Skeletal muscle tissue (tissue), 4 donors: ENCODE data around the gene MAP3K13. TPM values are rescaled to one million over a fixed set of nuclear protein-coding genes. Genes with fewer than 3 reads are reported as not detected.
"Not testable (repeated sequence)": the region's sequence is repeated elsewhere in the genome, so short reads cannot be mapped to it uniquely, and the experiment has no call there.

Experiments used
- H3K27ac ChIP-seq: one replicate; pipeline ENCODE4 v1.7.0; 2013; ENCODE audit warnings: mild to moderate bottlenecking, low read depth, low read length, inconsistent platforms
- H3K27me3 ChIP-seq, 3 donors: one replicate each; pipeline ENCODE4 v1.7.0; 2013; ENCODE audit warnings: low read length in 3 of 3; ENCODE audit not compliant: control insufficient read depth in 3 of 3, insufficient read depth in 3 of 3
- H3K36me3 ChIP-seq, 3 donors: one replicate each; pipeline ENCODE4 v1.7.0; 2013; ENCODE audit warnings: low read length in 3 of 3; ENCODE audit not compliant: control insufficient read depth in 3 of 3, insufficient read depth in 3 of 3
- H3K4me1 ChIP-seq, 3 donors: one replicate each; pipeline ENCODE4 v1.7.0; 2013; ENCODE audit warnings: low read length in 3 of 3, mild to moderate bottlenecking in 3 of 3; ENCODE audit not compliant: control insufficient read depth in 3 of 3, insufficient read depth in 3 of 3
- H3K4me3 ChIP-seq, 3 donors: one replicate each; pipeline ENCODE4 v1.7.0; 2013; ENCODE audit warnings: low read length in 3 of 3
- H3K9ac ChIP-seq, 3 donors: one replicate each; pipeline ENCODE4 v1.7.0; 2013; ENCODE audit warnings: low read length in 3 of 3, mild to moderate bottlenecking in 3 of 3, moderate library complexity in 2 of 3, low read depth in 1 of 3
- H3K9me3 ChIP-seq, 3 donors: one replicate each; pipeline ENCODE4 v1.7.0; 2013; ENCODE audit warnings: low read length in 3 of 3; ENCODE audit not compliant: control insufficient read depth in 3 of 3
- total RNA-seq: library from RNA; depleted of rRNA; stranded (reverse); fragments of >200 nt; gene quantifications from one replicate; pipeline ENCODE4 v1.2.3, GENCODE V29; 2014
- donor health status: Osteomylitis.

The MAP3K13 gene
- total RNA-seq, 1 donor from 2014 or later, result 9.9 TPM

- Histone ChIP-seq H3K27ac (peak overlapping the region; percentile 75), H3K9me3 (no peaks in the 10 kb centered on the region), H3K9ac (peak overlapping the region; percentile 82 to 84 (median 83)), H3K4me3 (peak overlapping the region; percentile 76 to 93 (median 86)), H3K36me3 (no peaks in the 10 kb centered on the region), H3K27me3 (no peaks in the 10 kb centered on the region), H3K4me1 (peaks cover 0 to 11% (median 10%) of the 10 kb centered on the region in 3 donors)
These were observed 797 bp downstream of the MAP3K13 start for GRCh38 chr3:185363662-185364203.

DNA sequence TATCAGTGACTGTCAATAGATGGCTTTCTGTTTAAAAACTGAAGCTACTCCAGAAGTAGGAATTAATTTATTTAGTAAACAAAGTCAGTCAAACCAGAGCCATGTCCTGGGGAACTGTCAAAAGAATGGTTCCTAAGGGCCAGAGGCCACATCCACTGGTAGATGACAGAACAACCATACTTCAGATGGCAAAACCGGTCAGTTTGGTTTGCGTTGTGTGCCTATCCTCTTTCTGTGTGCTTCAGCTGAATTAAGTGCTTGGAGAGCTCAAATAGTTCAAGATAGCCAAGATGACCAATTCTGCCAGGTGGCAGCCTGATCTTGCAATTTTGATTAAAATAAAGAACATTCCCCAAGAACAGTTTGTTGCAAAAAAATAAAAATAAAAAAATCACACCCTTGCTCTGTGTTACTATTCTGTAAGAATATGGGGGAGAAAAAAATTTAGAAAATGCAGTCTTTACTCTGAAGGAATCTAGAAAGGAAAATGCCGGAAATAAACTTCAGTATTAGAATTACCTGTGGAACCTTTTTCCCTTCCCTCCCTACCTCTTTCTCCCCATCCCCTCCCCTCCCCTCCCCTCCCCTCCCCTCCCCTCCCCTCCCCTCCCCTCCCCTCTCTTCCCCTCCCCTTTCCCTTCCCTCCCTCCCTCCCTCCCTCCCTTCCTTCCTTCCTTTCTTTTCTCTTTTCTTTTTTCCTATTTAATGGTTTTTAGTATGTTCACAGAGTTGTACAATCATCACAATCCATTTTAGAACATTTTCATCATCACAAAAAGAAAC, 2.5 kb downstream of the MAP3K13 start:
- Histone ChIP-seq H3K9me3 (no peaks in the 10 kb centered on the region), H3K4me1 (peaks cover 0 to 11% (median 10%) of the 10 kb centered on the region in 3 donors), H3K4me3 (no peak overlapping the region), H3K27ac (no peak overlapping the region), H3K36me3 (no peaks in the 10 kb centered on the region), H3K27me3 (no peaks in the 10 kb centered on the region), H3K9ac (no peak overlapping the region)

- no peak overlapping the region for H3K27ac ChIP-seq
- H3K9ac ChIP-seq, result no peak overlapping the region
- no peaks in the 10 kb centered on the region for H3K27me3 ChIP-seq
- no peak overlapping the region for H3K4me3 ChIP-seq
- peaks cover 0 to 11% (median 10%) of the 10 kb centered on the region in 3 donors for H3K4me1 ChIP-seq
- H3K9me3 ChIP-seq, result no peaks in the 10 kb centered on the region
- H3K36me3 ChIP-seq, result no peaks in the 10 kb centered on the region
These were observed 3.1 kb downstream of the MAP3K13 start for GRCh38 chr3:185366074-185366335.

DNA sequence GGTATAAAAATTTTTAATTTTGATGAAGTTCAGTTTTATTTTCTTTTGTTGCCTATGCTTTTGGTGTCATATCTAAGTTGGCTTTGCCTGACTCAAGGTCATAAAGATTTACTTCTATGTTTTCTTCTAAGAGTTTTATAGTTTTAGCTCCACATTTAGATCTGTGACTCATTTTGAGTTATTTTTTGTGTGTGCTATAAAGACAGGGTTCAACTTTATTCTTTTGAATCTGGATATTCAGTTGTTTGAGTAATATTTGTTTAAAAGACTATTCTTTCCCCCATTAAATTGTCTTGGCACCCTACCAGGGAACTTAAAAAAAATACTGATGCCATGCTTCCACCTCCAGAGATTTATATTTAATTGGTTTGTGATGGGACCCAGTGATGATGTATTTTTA, 4.0 kb downstream of the MAP3K13 start:
- no peaks in the 10 kb centered on the region for H3K36me3 ChIP-seq
- no peak overlapping the region for H3K9ac ChIP-seq
- H3K9me3 ChIP-seq, result no peaks in the 10 kb centered on the region
- H3K4me1 ChIP-seq, result peaks cover 0 to 11% (median 10%) of the 10 kb centered on the region in 3 donors
- no peak overlapping the region for H3K27ac ChIP-seq
- no peak overlapping the region for H3K4me3 ChIP-seq
- H3K27me3 ChIP-seq, result no peaks in the 10 kb centered on the region

- H3K27me3 ChIP-seq, H3K27ac ChIP-seq, H3K4me3 ChIP-seq, H3K36me3 ChIP-seq, H3K4me1 ChIP-seq, H3K9me3 ChIP-seq, H3K9ac ChIP-seq: not testable (repeated sequence)
These were observed 7.4 kb downstream of the MAP3K13 start for GRCh38 chr3:185370349-185370748.

DNA sequence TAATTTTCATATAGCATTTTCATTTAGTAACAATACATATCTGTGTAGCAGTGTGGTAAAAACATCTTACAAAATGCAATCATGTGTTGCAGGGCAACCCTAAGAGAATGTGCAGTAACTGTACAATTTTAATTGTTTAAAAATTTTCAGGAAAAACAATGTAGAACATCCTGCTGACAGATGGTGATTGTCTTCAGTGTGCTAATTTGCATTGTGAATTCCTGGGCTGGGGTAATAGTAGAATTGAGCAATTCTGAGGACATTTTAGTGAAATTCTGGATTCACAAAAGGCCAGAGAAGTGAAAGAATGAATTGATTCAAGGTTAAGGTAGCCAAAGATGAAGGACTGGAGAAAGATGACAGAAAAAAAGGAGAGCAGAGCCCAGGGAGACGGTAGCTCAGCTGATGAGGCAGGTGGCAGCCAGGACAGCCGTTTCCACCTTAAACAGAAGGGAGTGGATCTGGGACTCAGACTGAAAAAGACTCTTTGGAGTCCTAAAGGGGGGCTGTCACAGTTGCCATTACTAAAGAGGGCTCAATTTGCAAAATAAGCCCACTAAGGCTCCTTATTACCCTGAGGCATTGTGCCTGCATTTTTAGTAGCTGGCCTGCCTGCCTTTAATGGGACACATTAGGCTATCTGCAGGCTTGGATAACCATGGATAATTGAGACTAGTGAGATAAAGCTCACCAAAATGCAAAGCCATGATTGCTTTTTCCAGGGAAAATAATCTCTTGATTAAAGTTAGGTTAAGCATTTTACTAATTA, 8.6 kb downstream of the MAP3K13 start:
- Histone ChIP-seq H3K9me3 (no peaks in the 10 kb centered on the region), H3K9ac (peak overlapping the region in 1 of 3 donors; percentile 41), H3K36me3 (no peaks in the 10 kb centered on the region)

GRCh38 chr3:185381320-185382058, 18.6 kb downstream of the MAP3K13 start:
- H3K27me3 ChIP-seq, result no peaks in the 10 kb centered on the region
- no peak overlapping the region for H3K9ac ChIP-seq
- H3K4me3 ChIP-seq, result no peak overlapping the region
- H3K27ac ChIP-seq, result no peak overlapping the region
- H3K9me3 ChIP-seq, result no peaks in the 10 kb centered on the region
- H3K36me3 ChIP-seq, result no peaks in the 10 kb centered on the region
- H3K4me1 ChIP-seq, result no peaks in the 10 kb centered on the region

More for the DNA sequence above, 8.6 kb downstream of the MAP3K13 start:
- no peak overlapping the region for H3K4me3 ChIP-seq
- H3K4me1 ChIP-seq, result no peaks in the 10 kb centered on the region
- H3K27me3 ChIP-seq, result no peaks in the 10 kb centered on the region
- H3K27ac ChIP-seq, result no peak overlapping the region

DNA sequence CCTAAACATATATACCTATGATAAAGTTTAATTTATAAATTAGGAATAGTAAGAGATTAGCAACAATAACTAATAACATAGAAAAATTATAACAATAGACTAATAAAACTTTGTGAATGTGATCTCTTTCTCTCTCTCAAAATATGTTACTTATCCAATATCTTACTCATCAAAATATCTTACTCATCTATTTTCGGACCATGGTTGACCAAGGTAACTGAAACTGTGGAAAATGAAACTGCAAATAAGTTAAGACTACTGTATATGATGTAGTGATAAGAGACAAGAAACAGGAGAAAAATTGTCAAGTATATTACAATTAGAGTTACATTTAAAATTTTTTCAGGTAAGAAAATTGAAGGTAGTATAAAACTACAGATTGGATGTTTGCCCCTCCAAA, 19.2 kb downstream of the MAP3K13 start:
- Histone ChIP-seq H3K9ac (no peak overlapping the region), H3K9me3 (no peaks in the 10 kb centered on the region), H3K27ac (no peak overlapping the region), H3K36me3 (no peaks in the 10 kb centered on the region), H3K27me3 (no peaks in the 10 kb centered on the region), H3K4me1 (no peaks in the 10 kb centered on the region), H3K4me3 (no peak overlapping the region)

DNA sequence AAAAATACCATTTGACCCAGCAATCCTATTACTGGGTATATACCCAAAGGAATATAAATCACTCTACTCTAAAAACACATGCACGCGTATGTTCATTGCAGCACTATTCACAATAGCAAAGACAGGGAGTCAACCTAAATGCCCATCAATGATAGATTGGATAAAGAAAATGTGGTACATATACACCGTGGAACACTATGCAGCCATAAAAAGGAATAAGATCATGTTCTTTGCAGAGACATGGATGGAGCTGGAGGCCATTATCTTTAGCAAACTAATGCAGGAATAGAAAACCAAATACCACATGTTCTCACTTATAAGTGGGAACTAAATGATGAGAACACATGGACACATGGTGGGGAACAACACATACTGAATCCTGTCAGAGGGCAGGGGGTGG, 23.6 kb downstream of the MAP3K13 start:
- not testable (repeated sequence) for H3K9me3 ChIP-seq, H3K9ac ChIP-seq, H3K4me3 ChIP-seq, H3K27me3 ChIP-seq, H3K36me3 ChIP-seq, H3K4me1 ChIP-seq, H3K27ac ChIP-seq

- H3K27me3 ChIP-seq, result no peaks in the 10 kb centered on the region
- H3K36me3 ChIP-seq, result no peaks in the 10 kb centered on the region
- H3K9me3 ChIP-seq, result no peaks in the 10 kb centered on the region
These were observed 24.7 kb downstream of the MAP3K13 start for GRCh38 chr3:185387646-185388045.

More at GRCh38 chr3:185387646-185388045, 24.7 kb downstream of the MAP3K13 start:
- H3K4me1 ChIP-seq, result no peaks in the 10 kb centered on the region
- no peak overlapping the region for H3K4me3 ChIP-seq
- H3K9ac ChIP-seq, result no peak overlapping the region
- H3K27ac ChIP-seq, result no peak overlapping the region
